Esophagus squamous epithelium (tissue), 4 donors: ENCODE results near the gene NR4A1.

ENCODE experiments used
- POLR2A ChIP-seq, 4 donors: fragments of 450-650 bp; IDR thresholded peaks; one replicate each; pipeline ENCODE4 v1.6.1; 2017; ENCODE audit warnings: antibody characterized with exemption in 4 of 4, mild to moderate bottlenecking in 4 of 4, moderate library complexity in 3 of 4
- TF ChIP-seq, protein P1 (sequence below), 6 experiments: fragments of 450-650 bp in 4 of 6; fragments of 200-600 bp in 2 of 6; sonication (generic) in 2 of 6; IDR thresholded peaks; one replicate each; pipeline ENCODE4 v1.5.1; 2016 to 2019; ENCODE audit warnings: antibody characterized with exemption in 6 of 6, mild to moderate bottlenecking in 4 of 6, moderate library complexity in 4 of 6

DNA sequence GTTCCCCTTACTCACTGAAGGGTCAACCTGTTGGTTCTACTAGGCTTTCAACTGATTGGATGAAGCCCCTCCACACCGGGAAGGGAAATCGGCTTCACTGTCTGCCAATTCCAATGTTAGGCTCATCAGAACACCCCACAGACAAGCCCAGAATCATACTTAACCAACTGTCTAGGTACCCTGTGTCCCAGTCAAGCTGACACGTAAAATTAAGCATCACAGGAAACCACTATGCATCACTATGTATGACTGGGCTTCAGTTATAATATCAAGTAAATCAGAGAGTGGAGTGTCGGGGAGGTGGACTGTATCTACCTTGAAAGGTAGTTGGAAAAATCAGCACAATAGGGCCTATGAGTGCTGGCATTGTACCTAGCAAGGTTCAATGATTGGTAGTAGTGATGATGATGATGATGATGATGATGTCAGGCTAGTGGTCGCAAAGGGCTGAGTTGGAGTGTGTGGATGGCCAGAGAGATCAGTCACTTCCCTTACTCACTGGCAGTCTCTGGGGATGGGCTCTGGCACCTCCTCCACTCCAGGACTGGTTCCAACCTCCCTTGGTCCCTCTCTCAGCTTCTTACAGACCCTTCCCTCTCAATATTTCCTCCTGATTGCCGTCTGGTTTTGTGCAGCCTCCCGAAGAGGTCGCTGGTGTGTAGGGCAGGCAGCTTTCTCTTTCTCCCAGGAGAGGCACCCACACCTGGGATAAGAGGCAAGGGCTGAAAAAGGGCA, 15.3 kb downstream of the NR4A1 start:
- TF ChIP-seq, protein P1, sequence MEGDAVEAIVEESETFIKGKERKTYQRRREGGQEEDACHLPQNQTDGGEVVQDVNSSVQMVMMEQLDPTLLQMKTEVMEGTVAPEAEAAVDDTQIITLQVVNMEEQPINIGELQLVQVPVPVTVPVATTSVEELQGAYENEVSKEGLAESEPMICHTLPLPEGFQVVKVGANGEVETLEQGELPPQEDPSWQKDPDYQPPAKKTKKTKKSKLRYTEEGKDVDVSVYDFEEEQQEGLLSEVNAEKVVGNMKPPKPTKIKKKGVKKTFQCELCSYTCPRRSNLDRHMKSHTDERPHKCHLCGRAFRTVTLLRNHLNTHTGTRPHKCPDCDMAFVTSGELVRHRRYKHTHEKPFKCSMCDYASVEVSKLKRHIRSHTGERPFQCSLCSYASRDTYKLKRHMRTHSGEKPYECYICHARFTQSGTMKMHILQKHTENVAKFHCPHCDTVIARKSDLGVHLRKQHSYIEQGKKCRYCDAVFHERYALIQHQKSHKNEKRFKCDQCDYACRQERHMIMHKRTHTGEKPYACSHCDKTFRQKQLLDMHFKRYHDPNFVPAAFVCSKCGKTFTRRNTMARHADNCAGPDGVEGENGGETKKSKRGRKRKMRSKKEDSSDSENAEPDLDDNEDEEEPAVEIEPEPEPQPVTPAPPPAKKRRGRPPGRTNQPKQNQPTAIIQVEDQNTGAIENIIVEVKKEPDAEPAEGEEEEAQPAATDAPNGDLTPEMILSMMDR (IDR thresholded peaks at IDR 0.05) = no peak
- TF ChIP-seq POLR2A (IDR thresholded peaks at IDR 0.05) = no peak
